Sigmoid colon (tissue), 4 donors: ENCODE data around the gene ISOC1.

ENCODE experiments used
- EP300 ChIP-seq, 4 donors: sonication (generic); formaldehyde crosslinking; IDR thresholded peaks; one replicate each; pipeline ENCODE4 v1.6.1; 2017; ENCODE audit warnings: antibody characterized with exemption in 4 of 4
- POLR2A ChIP-seq, 2 donors: fragments of 450-650 bp; IDR thresholded peaks; one replicate each; pipeline ENCODE4 v1.6.1; 2016; ENCODE audit warnings: antibody characterized with exemption in 2 of 2, mild to moderate bottlenecking in 2 of 2, moderate library complexity in 2 of 2
- POLR2AphosphoS5 ChIP-seq, 4 donors: sonication (generic); formaldehyde crosslinking; IDR thresholded peaks; one replicate each; pipeline ENCODE4 v1.6.1; 2017; ENCODE audit warnings: antibody characterized with exemption in 4 of 4
- TF ChIP-seq, protein P1 (sequence below), 4 experiments: fragments of 450-650 bp in 3 of 4; fragments of 200-600 bp in 1 of 4; IDR thresholded peaks; one replicate each; pipeline ENCODE4 v1.5.1; 2016 to 2019; ENCODE audit warnings: antibody characterized with exemption in 4 of 4, mild to moderate bottlenecking in 3 of 4, moderate library complexity in 2 of 4

DNA sequence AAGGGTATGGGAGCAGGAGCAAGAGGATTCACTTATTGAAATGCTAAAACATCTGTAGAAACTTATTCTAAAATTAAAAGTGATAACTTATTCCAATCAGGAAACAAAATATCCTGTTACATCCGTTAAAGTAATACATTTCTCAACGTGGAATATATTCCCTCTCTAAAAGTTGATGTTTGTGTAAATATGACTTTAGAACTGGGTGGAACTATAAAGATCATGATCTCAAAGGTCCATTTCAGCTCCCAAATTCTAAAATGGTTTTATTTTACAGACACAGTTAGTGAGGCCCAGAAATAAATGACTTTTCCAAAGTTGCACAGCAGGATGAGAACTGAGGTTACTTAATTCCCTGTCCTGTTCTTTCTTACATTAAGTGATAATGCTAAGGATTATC, 21.1 kb downstream of the ISOC1 start:
- TF ChIP-seq, protein P1, sequence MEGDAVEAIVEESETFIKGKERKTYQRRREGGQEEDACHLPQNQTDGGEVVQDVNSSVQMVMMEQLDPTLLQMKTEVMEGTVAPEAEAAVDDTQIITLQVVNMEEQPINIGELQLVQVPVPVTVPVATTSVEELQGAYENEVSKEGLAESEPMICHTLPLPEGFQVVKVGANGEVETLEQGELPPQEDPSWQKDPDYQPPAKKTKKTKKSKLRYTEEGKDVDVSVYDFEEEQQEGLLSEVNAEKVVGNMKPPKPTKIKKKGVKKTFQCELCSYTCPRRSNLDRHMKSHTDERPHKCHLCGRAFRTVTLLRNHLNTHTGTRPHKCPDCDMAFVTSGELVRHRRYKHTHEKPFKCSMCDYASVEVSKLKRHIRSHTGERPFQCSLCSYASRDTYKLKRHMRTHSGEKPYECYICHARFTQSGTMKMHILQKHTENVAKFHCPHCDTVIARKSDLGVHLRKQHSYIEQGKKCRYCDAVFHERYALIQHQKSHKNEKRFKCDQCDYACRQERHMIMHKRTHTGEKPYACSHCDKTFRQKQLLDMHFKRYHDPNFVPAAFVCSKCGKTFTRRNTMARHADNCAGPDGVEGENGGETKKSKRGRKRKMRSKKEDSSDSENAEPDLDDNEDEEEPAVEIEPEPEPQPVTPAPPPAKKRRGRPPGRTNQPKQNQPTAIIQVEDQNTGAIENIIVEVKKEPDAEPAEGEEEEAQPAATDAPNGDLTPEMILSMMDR (IDR thresholded peaks at IDR 0.05): no peak
- TF ChIP-seq POLR2A (IDR thresholded peaks at IDR 0.05): no peak
- TF ChIP-seq EP300 (IDR thresholded peaks at IDR 0.05): no peak
- TF ChIP-seq POLR2AphosphoS5 (IDR thresholded peaks at IDR 0.05): no peak
